Muscle of arm (tissue), 12 donors: ENCODE data around the gene TMC4. TPM values are rescaled to one million over a fixed set of nuclear protein-coding genes. Genes with fewer than 3 reads are reported as not detected.

ENCODE experiments used
- DNase-seq: peaks from one replicate; pipeline ENCODE4 v3.0.0-alpha.2; 2013
- polyA plus RNA-seq, 12 donors: library from polyadenylated mRNA; unstranded; fragments of 120-200 nt; gene quantifications; one replicate each; pipeline ENCODE4 v1.2.1, GENCODE V29; 2013; ENCODE audit not compliant: insufficient read length in 12 of 12

Gene TMC4
- polyA plus RNA-seq, 12 donors, result 1.6 to 35.1 (median 3.5) TPM; not detected in 1

DNA sequence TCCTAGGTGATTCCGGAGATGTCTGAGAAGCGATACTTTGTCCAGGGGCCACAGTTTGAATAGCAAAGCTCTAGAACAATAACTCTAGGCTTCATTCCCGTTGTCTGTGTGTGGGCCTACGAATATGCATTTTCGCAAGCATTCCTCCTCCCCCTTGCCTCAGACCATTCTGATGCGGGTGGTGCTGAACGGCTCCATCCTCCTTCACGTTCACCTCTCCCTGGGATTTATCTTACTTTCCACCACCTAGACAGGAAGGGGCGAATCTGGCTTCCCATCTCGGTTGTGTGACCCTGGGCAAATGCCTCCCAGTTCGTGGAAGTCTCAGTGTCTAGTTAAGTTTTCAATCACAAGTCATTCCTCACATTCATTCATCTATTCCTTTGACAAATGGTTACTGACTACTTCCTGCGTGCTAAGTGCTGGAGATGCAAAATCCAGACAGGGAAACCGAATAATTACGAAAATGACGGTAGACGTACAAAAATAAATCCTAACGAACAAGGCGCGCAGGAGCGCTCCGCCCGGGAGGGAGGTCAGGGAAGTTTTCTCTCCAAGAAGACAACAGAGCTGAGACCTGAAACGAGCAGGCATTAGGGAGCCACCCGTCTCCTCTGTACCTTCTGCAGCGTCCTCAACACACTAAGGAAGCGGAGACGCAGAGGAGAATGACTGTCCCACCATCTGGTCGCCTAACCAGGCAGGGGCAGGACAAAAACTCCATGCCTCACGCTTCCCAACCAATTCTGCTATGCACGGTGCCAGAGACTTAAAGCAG is 36.7 kb downstream of the TMC4 start:
- DNase-seq, result no peak

DNA sequence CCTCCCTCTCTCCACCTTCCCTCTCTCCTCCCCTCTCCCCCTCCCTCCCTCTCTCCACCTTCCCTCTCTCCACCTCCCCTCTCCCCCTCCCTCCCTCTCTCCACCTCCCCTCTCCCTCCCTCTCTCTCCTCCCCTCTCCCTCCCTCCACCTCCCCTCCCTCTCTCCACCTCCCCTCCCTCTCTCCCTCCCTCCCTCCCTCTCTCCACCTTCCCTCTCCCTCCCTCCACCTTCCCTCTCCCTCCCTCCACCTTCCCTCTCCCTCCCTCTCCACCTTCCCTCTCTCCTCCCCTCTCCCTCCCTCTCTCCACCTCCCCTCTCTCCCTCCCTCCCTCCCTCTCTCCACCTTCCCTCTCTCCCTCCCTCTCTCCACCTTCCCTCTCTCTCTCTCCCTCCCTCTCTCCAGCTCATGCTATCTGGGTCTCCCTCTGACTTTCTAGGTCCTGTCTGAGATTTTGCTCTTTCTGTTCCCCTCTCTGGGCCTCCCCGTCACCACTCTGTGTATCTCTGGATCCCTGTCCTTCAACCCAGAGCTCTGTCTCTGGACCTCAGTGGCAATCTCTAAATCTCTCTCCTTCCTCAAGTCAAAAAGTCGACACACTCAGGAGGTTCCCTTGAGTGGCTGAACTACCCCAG is 38.9 kb downstream of the TMC4 start:
- DNase-seq, result no peak

- DNase-seq, result peak; percentile 45
Observed at GRCh38 chr19:54133312-54133956, 39.5 kb downstream of the TMC4 start.

- no peak for DNase-seq
Observed at GRCh38 chr19:54129617-54129996, 43.4 kb downstream of the TMC4 start.

- no peak for DNase-seq
Observed at GRCh38 chr19:54128796-54129616, 44.0 kb downstream of the TMC4 start.

DNA sequence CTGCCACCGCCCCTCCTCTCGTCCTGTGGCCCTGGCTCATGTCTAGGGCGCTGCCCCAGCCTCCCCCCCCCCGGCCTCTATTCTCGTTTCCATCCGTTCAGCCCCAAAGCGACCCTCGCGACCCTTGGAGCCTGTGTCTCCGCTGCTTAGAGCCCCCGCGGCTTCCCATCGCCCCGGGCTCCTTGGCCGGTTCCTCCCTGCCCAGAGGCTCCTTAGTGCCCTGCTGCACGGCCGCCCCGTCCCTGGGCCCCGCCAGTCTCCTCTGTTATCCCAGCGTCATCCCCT is 44.6 kb downstream of the TMC4 start:
- DNase-seq, result no peak

- no peak for DNase-seq
Observed at GRCh38 chr19:54127688-54128440, 45.1 kb downstream of the TMC4 start.

GRCh38 chr19:54125713-54126112 is 47.2 kb downstream of the TMC4 start:
- DNase-seq, result no peak

- DNase-seq, result no peak
Observed at GRCh38 chr19:54124393-54124792, 48.6 kb downstream of the TMC4 start.

GRCh38 chr19:54123682-54124081 is 49.3 kb downstream of the TMC4 start:
- DNase-seq, result no peak

DNA sequence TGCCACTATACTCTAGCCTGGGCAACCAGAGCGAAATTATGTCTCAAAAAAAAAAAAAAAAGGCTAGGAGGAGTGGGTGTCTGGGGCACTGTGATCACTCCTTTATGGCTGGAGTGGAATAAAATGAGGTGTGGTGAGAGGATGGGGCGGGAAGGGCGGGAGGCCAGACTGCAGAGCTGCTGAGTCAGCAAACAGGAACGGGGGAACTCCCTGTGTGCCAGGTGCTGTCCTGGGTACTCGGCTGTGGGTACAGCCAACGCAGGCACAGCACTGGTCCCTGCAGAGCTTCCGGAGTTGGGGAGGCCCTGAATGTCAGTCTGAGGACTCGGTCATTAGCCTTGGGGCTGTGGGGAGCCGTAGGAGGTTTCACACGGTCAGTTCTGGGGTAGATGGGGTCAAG is 51.7 kb downstream of the TMC4 start:
- no peak for DNase-seq

GRCh38 chr19:54115109-54116063 is 57.6 kb downstream of the TMC4 start, which contains the start of the genes PRPF31 and TFPT:
TSS of gene PRPF31 (plus strand) at chr19:54115754. CDS start at chr19:54118279, 2,525 bp downstream.
TSS of gene TFPT (minus strand) at chr19:54115657. CDS start at chr19:54115269, 388 bp downstream.
- DNase-seq, result peak; percentile 98

- DNase-seq, result no peak
Observed at GRCh38 chr19:54114340-54115108, 58.4 kb downstream of the TMC4 start.

Other genes starting within 250 kb of the TMC4 start
- gene CACNG8, start 210.2 kb downstream of the TMC4 start, polyA plus RNA-seq, result 1 to 10 TPM in 3 of 12 donors, under 1 TPM in 7, not detected in 2; 0.29 to 1.4 (median 0.72) TPM
- 10 to 100 TPM in 11 of 12 donors, not detected in 1; 11.9 to 53.5 (median 26.8) TPM for gene CACNG6, start 181.5 kb downstream of the TMC4 start, polyA plus RNA-seq
- under 1 TPM in 3 of 12 donors, not detected in 9; 0.34 to 0.77 (median 0.37) TPM for gene VSTM1, start 109.3 kb downstream of the TMC4 start, polyA plus RNA-seq
- under 1 TPM in 2 of 12 donors, not detected in 10; 0.19 to 0.23 TPM for gene TARM1, start 91.8 kb downstream of the TMC4 start, polyA plus RNA-seq
- gene OSCAR, start 72.4 kb downstream of the TMC4 start, polyA plus RNA-seq, result 1 to 10 TPM in 1 of 12 donors, under 1 TPM in 8, not detected in 3; 0.09 to 1.5 (median 0.32) TPM
- gene NDUFA3, start 70.3 kb downstream of the TMC4 start, polyA plus RNA-seq, result 100 to 1,000 TPM in 4 of 12 donors, 10 to 100 TPM in 7, not detected in 1; 80.2 to 127 (median 95.8) TPM
- 10 to 100 TPM in 11 of 12 donors, not detected in 1; 10.6 to 16.6 (median 12.5) TPM for gene TFPT, start 57.5 kb downstream of the TMC4 start, polyA plus RNA-seq
- 10 to 100 TPM in 11 of 12 donors, not detected in 1; 40.3 to 64.0 (median 43.6) TPM for gene PRPF31, start 57.4 kb downstream of the TMC4 start, polyA plus RNA-seq
- gene CNOT3, start 35.4 kb downstream of the TMC4 start, polyA plus RNA-seq, result 100 to 1,000 TPM in 1 of 12 donors, 10 to 100 TPM in 11; 29.8 to 595 (median 38.1) TPM
- 10 to 100 TPM in 2 of 12 donors, 1 to 10 TPM in 9, not detected in 1; 6.1 to 11.9 (median 7.3) TPM for gene LENG1, start 13.4 kb downstream of the TMC4 start, polyA plus RNA-seq
- 10 to 100 TPM in 11 of 12 donors, not detected in 1; 17.0 to 85.5 (median 27.2) TPM for gene MBOAT7, start 16.4 kb upstream of the TMC4 start, polyA plus RNA-seq
- gene TSEN34, start 18.1 kb upstream of the TMC4 start, polyA plus RNA-seq, result 10 to 100 TPM in 11 of 12 donors, not detected in 1; 21.8 to 51.7 (median 29.9) TPM
- 1,000 to 10,000 TPM; 1,267 to 2,301 (median 1,915) TPM for gene RPS9, start 27.7 kb upstream of the TMC4 start, polyA plus RNA-seq
- 1 to 10 TPM in 10 of 12 donors, not detected in 2; 1.2 to 4.1 (median 2.4) TPM for gene LILRB3, start 49.8 kb upstream of the TMC4 start, polyA plus RNA-seq
- gene LILRA6, start 69.6 kb upstream of the TMC4 start, polyA plus RNA-seq, result 1 to 10 TPM in 9 of 12 donors, under 1 TPM in 1, not detected in 2; 0.95 to 2.4 (median 1.7) TPM
- gene LILRB5, start 84.1 kb upstream of the TMC4 start, polyA plus RNA-seq, result 10 to 100 TPM in 2 of 12 donors, 1 to 10 TPM in 9, not detected in 1; 5.5 to 10.6 (median 8.5) TPM
- 1 to 10 TPM in 10 of 12 donors, not detected in 2; 1.4 to 3.8 (median 1.8) TPM for gene LILRB2, start 108.0 kb upstream of the TMC4 start, polyA plus RNA-seq
- gene LILRA5, start 140.0 kb upstream of the TMC4 start, polyA plus RNA-seq, result 1 to 10 TPM in 1 of 12 donors, under 1 TPM in 9, not detected in 2; 0.31 to 1.2 (median 0.57) TPM
- gene LILRA4, start 166.0 kb upstream of the TMC4 start, polyA plus RNA-seq, result under 1 TPM in 2 of 12 donors, not detected in 10; 0.11 to 0.63 TPM
- 10 to 100 TPM in 2 of 12 donors, 1 to 10 TPM in 8, not detected in 2; 5.6 to 14.3 (median 6.7) TPM for gene LAIR1, start 191.8 kb upstream of the TMC4 start, polyA plus RNA-seq
- gene TTYH1, start 242.3 kb upstream of the TMC4 start, polyA plus RNA-seq, result 10 to 100 TPM in 1 of 12 donors, 1 to 10 TPM in 9, not detected in 2; 2.7 to 11.7 (median 3.7) TPM